Sigmoid colon (tissue), 7 donors: Measurements from ENCODE around the gene SCTR. TPM values are rescaled to one million over a fixed set of nuclear protein-coding genes. Genes with fewer than 3 reads are reported as not detected.

Experiments used
- DNase-seq: peaks from one replicate; pipeline ENCODE4 v3.0.0-alpha.2; 2019
- H3K27ac ChIP-seq, 4 donors: fragments of 200-600 bp; sonication (generic); one replicate each; pipeline ENCODE4 v1.5.1; 2016 to 2019; ENCODE audit warnings: mild to moderate bottlenecking in 1 of 4
- H3K27me3 ChIP-seq, 3 donors: fragments of 200-600 bp; sonication (generic); one replicate each; pipeline ENCODE4 v1.5.1; 2019; ENCODE audit warnings: mild to moderate bottlenecking in 1 of 3
- H3K36me3 ChIP-seq, 4 donors: fragments of 200-600 bp; sonication (generic); one replicate each; pipeline ENCODE4 v1.5.1; 2016 to 2019
- H3K4me1 ChIP-seq, 4 donors: fragments of 200-600 bp; sonication (generic); one replicate each; pipeline ENCODE4 v1.5.1; 2017 to 2019
- H3K4me3 ChIP-seq, 4 donors: fragments of 200-600 bp; sonication (generic); one replicate each; pipeline ENCODE4 v1.5.1; 2017 to 2019; ENCODE audit warnings: mild to moderate bottlenecking in 2 of 4, moderate library complexity in 1 of 4
- H3K9me3 ChIP-seq, 4 donors: fragments of 200-600 bp in 3 of 4; sonication (generic) in 3 of 4; one replicate each; pipeline versions ENCODE4 v1.5.1 to v1.6.1; 2013 to 2019
- EP300 ChIP-seq, 4 donors: sonication (generic); formaldehyde crosslinking; IDR thresholded peaks; one replicate each; pipeline ENCODE4 v1.6.1; 2017; ENCODE audit warnings: antibody characterized with exemption in 4 of 4
- POLR2A ChIP-seq, 2 donors: fragments of 450-650 bp; IDR thresholded peaks; one replicate each; pipeline ENCODE4 v1.6.1; 2016; ENCODE audit warnings: antibody characterized with exemption in 2 of 2, mild to moderate bottlenecking in 2 of 2, moderate library complexity in 2 of 2
- POLR2AphosphoS5 ChIP-seq, 4 donors: sonication (generic); formaldehyde crosslinking; IDR thresholded peaks; one replicate each; pipeline ENCODE4 v1.6.1; 2017; ENCODE audit warnings: antibody characterized with exemption in 4 of 4
- WGBS, 2 donors: extraction: QIAGEN DNeasy Blood & Tissue Kit; methylation state at CpG; one replicate each; pipeline ENCODE4 v1.1.7; 2013; 5-methylcytosine and 5-hydroxymethylcytosine counted together
- intact Hi-C: fragments of 100-400 bp; cut with DNase I; formaldehyde crosslinking; loops from one replicate; pipeline ENCODE4 v1.15.1; 2023
- polyA plus RNA-seq, 3 donors: library from polyadenylated mRNA; stranded (reverse); fragments of 200-250 nt; gene quantifications; one replicate each; pipeline ENCODE4 v1.2.3, GENCODE V29; 2013
- total RNA-seq, 4 donors: library from RNA; depleted of rRNA; stranded (reverse); fragments of >200 nt; gene quantifications; one replicate each; pipeline ENCODE4 v1.1.0, GENCODE V29; 2016
- TF ChIP-seq, protein P1 (sequence below), 4 experiments: fragments of 450-650 bp in 3 of 4; fragments of 200-600 bp in 1 of 4; IDR thresholded peaks; one replicate each; pipeline ENCODE4 v1.5.1; 2016 to 2019; ENCODE audit warnings: antibody characterized with exemption in 4 of 4, mild to moderate bottlenecking in 3 of 4, moderate library complexity in 2 of 4
- donor health status: healthy with polysubstance abuse.
- donor health status: Bipolar disorder and iron deficiency.
- donor health status: healthy.

SCTR gene
- total and polyA plus RNA-seq, 7 donors = 0.16 TPM; not detected in 6

DNA sequence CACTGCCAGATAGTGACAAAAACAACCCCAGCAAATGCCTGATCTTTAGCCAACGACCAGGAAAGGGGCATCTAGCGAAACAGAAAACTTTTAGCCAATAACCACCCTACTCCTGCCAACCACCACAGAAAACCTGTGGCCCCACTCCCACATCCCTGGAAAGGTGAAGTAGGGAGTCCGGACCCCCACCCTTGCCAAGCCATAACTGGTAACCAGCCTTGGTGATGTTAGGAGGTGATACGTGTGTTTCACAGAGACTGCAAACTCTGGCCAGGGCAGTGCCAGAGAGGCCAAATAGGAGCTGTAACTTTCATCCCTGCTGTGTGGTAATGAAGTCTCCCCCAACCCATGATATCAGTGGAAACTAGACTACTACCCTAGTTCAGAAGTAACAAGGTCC is 27.6 kb downstream of the SCTR start:
- no peak for DNase-seq
- Histone ChIP-seq H3K9me3 (peaks cover 0 to 12% (median 2%) of the 10 kb centered on the region in 4 donors), H3K27me3 (no peaks in the 10 kb centered on the region), H3K4me1 (peaks cover 0 to 10% (median 6%) of the 10 kb centered on the region in 4 donors), H3K27ac (no peak overlapping the region), H3K4me3 (no peak overlapping the region), H3K36me3 (no peaks in the 10 kb centered on the region)
- 75% methylated on average over 4 of the region's 4 CpGs for WGBS, 2 donors
- TF ChIP-seq POLR2AphosphoS5 (IDR thresholded peaks at IDR 0.05) (no peak), EP300 (IDR thresholded peaks at IDR 0.05) (no peak)
- intact Hi-C loops = no loop called here

DNA sequence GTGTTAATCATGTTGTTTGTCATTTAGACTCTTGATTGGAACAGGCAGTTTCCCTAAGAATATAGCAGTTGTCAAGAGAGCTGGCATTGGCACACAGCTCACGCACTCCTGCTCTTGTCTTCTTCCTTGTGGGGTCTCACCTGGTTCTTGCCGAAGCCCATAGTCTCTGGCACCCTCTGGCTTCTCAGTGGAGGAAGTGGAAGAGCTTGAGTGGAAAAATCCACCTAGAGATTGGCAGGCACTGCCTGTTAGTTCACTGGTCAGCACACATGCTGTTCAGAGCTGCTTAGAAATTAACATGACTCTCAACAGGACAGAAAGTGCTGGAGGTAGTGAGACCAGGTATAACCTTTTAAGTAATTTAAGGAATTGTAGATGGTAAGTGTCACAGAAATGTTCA is 28.3 kb downstream of the SCTR start:
- TF ChIP-seq EP300 (IDR thresholded peaks at IDR 0.05) = no peak
- no peak for TF ChIP-seq POLR2A (IDR thresholded peaks at IDR 0.05)
- TF ChIP-seq, protein P1, sequence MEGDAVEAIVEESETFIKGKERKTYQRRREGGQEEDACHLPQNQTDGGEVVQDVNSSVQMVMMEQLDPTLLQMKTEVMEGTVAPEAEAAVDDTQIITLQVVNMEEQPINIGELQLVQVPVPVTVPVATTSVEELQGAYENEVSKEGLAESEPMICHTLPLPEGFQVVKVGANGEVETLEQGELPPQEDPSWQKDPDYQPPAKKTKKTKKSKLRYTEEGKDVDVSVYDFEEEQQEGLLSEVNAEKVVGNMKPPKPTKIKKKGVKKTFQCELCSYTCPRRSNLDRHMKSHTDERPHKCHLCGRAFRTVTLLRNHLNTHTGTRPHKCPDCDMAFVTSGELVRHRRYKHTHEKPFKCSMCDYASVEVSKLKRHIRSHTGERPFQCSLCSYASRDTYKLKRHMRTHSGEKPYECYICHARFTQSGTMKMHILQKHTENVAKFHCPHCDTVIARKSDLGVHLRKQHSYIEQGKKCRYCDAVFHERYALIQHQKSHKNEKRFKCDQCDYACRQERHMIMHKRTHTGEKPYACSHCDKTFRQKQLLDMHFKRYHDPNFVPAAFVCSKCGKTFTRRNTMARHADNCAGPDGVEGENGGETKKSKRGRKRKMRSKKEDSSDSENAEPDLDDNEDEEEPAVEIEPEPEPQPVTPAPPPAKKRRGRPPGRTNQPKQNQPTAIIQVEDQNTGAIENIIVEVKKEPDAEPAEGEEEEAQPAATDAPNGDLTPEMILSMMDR (IDR thresholded peaks at IDR 0.05) = no peak
- no peak for TF ChIP-seq POLR2AphosphoS5 (IDR thresholded peaks at IDR 0.05)
- 87 to 92% methylated on average over 2 of the region's 2 CpGs for WGBS, 2 donors
- intact Hi-C loops = no loop called here
- Histone ChIP-seq H3K27ac (no peak overlapping the region), H3K4me1 (peaks cover 0 to 10% (median 8%) of the 10 kb centered on the region in 4 donors), H3K27me3 (no peaks in the 10 kb centered on the region), H3K9me3 (peaks cover 0 to 10% (median 2%) of the 10 kb centered on the region in 4 donors), H3K4me3 (no peak overlapping the region), H3K36me3 (no peaks in the 10 kb centered on the region)
- DNase-seq = no peak

DNA sequence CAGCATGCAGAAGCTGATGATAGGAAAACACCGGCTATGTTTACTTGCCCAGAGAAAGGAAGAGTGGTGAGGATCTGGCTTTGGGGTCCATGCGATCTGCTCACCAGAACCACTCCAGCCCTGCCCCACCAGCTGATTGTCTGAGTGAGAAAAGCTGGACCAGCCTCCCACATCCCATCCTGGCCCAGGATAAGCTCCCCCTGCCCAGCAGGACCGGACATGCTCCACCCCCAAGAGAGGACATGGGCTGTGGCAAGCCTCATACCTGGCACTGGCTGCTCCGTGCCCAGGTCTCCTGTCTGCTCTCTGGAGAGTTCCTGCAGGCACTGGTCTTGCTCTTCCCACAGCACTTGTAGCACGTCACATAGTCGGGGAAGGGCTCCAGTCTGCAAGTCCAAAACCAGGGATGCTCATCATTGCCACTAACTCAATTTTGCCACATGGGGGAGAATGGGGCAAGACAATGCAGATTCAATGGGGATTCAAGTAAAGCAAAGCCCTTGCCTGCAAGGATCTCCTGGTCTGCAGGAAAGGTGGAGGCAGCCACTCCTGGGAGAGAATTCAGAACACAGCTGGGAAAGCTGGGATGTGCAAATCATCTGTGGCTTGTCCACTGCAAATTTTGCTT is 30.0 kb downstream of the SCTR start:
- TF ChIP-seq POLR2A (IDR thresholded peaks at IDR 0.05) (no peak), EP300 (IDR thresholded peaks at IDR 0.05) (no peak), POLR2AphosphoS5 (IDR thresholded peaks at IDR 0.05) (no peak)
- TF ChIP-seq, protein P1 (IDR thresholded peaks at IDR 0.05) = no peak
- H3K9me3 ChIP-seq = no peaks in the 10 kb centered on the region
- no peaks in the 10 kb centered on the region for H3K36me3 ChIP-seq
- no peak for DNase-seq
- H3K27ac ChIP-seq = no peak overlapping the region
- 87 to 89% methylated on average over 6 of the region's 6 CpGs for WGBS, 2 donors
- peaks cover 0 to 10% (median 8%) of the 10 kb centered on the region in 4 donors for H3K4me1 ChIP-seq
- H3K27me3 ChIP-seq = no peaks in the 10 kb centered on the region
- intact Hi-C loops = no loop called here
- no peak overlapping the region for H3K4me3 ChIP-seq

DNA sequence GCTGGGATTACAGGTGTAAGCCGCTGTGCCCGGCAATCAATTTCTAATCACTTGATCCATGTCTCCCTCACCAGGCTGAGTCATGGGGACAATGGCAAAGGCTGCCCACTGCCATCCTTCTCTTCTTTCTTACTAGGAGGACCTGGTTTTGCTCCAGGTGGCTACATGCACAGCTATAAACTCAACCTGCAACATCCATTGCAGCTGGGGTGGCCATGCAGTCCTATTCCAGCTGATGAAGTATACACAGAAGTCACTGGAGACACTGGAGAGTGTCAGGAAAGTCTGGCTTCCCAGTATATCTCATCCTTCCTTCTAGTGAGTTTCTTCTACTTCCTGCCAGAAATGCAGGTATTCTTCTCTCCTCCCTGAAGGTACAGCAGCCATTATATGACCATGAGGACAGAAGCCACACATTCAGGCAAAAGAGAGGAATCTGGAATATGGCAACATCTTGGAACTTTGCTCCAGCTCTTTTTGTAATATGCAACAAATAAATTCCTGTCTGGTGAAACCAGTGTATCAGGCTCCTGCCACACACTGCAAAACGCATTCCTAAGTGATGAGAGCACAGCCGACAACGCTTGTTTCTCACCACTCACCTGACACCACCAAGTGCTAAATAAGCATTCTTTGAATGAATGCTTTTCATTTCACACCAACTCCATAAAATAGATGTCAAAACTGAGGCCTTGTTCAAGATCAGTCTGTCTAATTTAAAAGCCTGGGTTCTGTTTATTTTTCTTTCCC is 32.3 kb downstream of the SCTR start:
- no peak for TF ChIP-seq POLR2A (IDR thresholded peaks at IDR 0.05)
- TF ChIP-seq, protein P1 (IDR thresholded peaks at IDR 0.05) = no peak
- TF ChIP-seq EP300 (IDR thresholded peaks at IDR 0.05) = no peak
- TF ChIP-seq POLR2AphosphoS5 (IDR thresholded peaks at IDR 0.05) = no peak
- Histone ChIP-seq H3K9me3 (no peaks in the 10 kb centered on the region), H3K27ac (peak overlapping the region in 2 of 4 donors; percentile 19 to 56), H3K4me3 (no peak overlapping the region), H3K36me3 (no peaks in the 10 kb centered on the region), H3K27me3 (no peaks in the 10 kb centered on the region), H3K4me1 (peaks cover 0 to 10% (median 8%) of the 10 kb centered on the region in 4 donors)
- DNase-seq = no peak
- intact Hi-C loops = no loop called here
- 44 to 72% methylated on average over 5 of the region's 5 CpGs for WGBS, 2 donors

DNA sequence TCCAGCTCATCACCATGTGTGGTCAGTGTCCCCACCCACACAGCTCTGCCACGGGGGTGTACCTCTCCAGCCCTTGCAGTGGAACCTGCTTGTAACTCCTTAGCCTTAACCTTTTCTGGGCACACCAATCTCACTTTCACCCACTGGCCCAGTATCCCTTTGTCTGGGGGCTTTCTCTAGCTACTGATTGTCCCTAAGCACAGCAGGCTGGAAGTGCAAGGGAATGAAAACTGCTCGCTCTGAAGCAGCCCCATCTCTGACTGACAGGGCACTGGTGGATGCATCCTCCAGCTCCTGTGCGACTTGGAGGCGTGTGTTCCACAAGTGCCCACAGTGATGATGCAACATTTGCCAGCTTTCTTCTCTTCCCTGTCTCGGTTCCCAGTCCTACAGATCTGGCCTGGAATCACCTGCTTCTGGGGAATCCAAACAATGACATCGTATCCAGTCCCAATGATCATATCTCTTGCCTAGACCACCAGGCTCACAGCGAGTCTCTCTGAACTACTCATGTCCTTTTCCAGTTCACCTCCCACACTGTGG is 33.6 kb downstream of the SCTR start:
- no peaks in the 10 kb centered on the region for H3K9me3 ChIP-seq
- 82 to 87% methylated on average over 7 of the region's 7 CpGs for WGBS, 2 donors
- no peak overlapping the region for H3K27ac ChIP-seq
- H3K36me3 ChIP-seq = no peaks in the 10 kb centered on the region
- DNase-seq = no peak
- peaks cover 0 to 10% (median 8%) of the 10 kb centered on the region in 4 donors for H3K4me1 ChIP-seq
- no peaks in the 10 kb centered on the region for H3K27me3 ChIP-seq
- TF ChIP-seq POLR2A (IDR thresholded peaks at IDR 0.05) (no peak), EP300 (IDR thresholded peaks at IDR 0.05) (no peak), POLR2AphosphoS5 (IDR thresholded peaks at IDR 0.05) (no peak)
- TF ChIP-seq, protein P1 (IDR thresholded peaks at IDR 0.05) = no peak
- no peak overlapping the region for H3K4me3 ChIP-seq
- intact Hi-C loops = no loop called here
